GM19239 (cell line): ENCODE results near the gene GBE1.
A peak's percentile ranks its signal among the peaks of the same experiment; 100 is the strongest.

Experiments
- DNase-seq: peaks from one replicate; pipeline ENCODE4 v3.0.0; 2011; ENCODE audit warnings: low spot score; ENCODE audit not compliant: insufficient read length
- FAIRE-seq: peaks from 2 replicates; lab custom pipeline; 2011; peaks lifted over from hg19 to GRCh38; lab: Jason Lieb, UNC

The GBE1 gene

DNA sequence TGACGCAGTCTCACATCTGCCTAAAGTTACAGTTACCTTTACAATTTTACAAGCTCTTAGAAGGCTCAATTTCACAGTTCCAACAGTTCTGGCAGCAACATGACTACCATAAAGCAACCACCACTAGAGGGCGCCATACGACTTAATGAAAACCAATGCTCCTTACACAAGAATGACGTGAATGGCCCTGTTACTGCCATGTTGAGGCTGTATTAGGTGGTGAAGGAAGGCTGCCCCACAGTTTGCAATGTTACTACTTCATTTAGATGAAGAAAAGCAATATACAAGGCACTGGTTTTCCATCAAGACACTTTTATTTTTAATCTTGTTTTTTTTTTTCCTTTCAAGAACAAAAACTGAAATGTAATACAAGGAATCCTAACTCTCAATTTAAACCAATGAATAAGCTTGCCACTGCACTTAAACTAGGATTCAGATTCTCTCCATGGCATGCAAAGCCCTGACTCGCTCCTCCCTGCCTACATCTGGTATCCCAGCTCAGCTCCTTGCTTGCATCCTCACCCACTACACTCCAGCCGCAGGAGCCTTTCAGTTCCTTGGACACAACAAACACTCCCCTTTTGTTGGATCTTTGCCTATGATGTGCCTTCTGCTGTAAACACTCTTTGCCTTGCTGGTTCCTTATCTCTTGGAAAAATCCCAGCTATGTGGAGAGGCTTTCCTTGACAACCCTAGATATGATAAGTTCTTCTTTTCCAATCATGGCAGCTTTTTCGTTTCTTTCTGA is 270.7 kb downstream of the GBE1 start:
- peak; percentile 18 for DNase-seq
- peak; percentile 91 for FAIRE-seq

DNA sequence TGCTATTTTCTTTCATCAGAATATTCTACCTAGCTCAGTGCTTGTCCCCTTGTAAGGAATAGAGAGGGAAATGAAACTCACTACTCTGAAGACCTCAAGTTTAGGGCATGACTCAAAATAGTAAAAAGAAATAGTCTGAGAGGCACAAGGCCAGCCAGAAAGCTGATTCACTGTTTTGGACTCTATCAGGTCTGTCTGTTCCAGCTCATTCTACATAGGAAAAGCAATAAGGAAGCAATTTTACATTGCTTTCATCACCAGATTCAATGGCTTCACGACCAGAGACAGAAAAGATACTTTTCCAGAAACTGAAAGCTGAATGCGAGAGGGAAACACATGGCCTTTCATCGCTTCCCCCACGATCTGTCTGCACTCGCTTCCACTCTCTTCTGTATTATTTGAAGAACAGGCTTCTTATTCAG is 276.0 kb downstream of the GBE1 start:
- DNase-seq, result peak; percentile 4
- FAIRE-seq, result peak; percentile 89

DNA sequence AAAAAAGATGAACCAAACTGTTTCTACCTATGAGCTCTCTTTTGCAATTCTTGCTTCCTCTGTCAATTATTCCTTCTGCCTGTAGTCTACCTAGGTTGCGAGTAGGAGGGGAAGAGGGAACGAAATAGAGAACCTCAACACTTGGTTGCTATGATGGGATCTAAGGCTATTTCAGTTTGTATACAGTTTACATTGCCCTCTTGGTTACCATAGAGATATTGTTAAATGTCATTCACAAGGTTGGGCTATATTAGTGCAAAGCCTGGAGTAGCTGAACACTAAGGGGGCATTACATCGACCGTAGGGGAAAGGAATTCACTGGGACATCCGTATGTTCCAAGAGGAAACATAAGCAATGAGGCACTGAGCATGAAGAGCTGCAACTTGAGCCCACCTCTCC is 276.9 kb downstream of the GBE1 start:
- DNase-seq, result no peak
- FAIRE-seq, result no peak

DNA sequence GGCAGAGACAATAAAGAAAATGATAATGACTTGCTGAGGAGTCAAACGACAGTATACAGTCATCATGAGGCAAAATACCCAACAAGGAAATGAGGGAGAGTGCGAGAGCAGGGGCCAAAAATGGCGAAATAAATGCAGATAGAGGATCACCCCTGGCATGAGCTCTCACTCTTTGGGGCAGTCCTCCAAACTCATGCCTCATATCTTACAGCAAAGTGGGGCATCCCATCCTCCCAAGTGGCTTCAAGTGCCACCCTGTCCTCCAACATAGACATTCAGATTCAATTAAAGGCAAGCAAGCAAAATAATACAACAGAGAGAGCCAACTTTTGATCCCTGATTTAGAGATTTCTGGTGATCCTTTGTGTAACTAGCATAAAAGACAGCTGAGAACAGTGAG is 278.4 kb downstream of the GBE1 start:
- FAIRE-seq (no peak), DNase-seq (no peak)

DNA sequence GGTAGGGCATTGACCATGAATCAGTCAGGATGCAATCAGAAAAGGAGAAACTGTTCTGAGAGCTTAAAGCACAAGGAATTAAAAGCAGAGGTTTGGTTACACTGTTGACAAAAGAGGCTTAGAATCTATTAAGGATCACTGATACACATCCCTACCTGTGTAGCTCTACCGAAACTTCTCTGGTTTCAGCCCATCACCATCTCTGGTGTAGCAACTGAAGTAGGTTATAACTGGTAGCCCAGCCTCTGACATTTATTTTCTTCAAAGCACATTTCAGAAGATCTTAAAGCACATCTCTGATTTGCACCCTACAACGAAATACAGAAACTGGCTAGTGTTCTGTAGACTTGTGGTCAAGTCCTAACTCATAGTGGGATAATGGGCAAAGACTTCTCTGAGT is 283.7 kb downstream of the GBE1 start:
- no peak for FAIRE-seq
- no peak for DNase-seq

DNA sequence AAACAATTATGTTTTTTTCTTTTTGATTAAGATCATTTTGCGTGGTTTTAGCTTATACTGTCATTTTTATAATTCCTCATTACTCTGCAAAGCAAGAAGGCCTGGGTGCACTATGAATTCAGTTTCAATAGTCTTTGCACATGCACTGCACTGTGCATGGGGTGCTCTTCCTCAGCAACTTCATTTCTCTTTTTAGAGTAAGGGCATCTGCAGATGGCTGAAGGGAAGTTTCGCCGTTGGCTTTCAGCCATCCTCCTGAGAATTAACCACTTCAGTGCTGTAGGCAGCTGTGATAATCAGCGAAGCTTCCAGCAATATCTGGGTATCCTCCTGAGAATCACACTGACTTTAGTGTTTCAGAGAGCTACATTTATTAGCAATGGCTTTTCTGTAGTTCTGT is 284.8 kb downstream of the GBE1 start:
- DNase-seq (no peak), FAIRE-seq (no peak)

DNA sequence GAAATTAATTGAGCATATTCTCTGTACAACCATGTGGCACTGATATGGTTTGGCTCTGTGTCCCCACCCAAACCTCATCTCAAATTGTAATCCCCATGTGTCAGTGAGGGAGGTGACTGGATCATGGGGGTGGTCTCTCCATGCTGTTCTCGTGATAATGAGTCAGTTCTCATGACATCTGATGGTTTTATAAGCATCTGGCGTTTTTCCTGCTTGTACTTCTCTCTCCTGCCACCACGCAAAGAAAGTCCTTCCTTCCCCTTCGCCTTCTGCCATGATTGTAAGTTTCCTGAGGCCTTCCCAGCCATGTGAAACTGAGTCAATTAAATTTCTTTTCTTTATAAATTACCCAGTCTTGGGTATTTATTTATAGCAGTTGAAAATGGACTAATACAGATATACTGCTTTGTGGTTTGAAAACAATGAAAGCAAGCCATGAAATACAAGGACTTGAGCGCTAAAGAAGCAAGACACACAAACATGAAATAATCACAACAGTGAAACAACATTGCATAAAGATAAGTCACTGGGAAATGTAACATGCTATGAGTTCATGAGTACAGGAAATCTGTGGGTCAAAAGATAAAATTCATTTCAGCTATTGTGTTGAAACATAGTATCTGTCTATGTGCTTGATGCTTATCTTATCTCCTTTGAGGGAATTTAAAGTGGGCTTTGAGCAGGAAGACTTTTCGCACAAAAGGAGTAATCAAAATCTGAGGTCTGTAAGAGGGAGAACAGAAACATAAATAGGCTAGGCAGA is 288.7 kb downstream of the GBE1 start:
- FAIRE-seq (no peak), DNase-seq (no peak)

DNA sequence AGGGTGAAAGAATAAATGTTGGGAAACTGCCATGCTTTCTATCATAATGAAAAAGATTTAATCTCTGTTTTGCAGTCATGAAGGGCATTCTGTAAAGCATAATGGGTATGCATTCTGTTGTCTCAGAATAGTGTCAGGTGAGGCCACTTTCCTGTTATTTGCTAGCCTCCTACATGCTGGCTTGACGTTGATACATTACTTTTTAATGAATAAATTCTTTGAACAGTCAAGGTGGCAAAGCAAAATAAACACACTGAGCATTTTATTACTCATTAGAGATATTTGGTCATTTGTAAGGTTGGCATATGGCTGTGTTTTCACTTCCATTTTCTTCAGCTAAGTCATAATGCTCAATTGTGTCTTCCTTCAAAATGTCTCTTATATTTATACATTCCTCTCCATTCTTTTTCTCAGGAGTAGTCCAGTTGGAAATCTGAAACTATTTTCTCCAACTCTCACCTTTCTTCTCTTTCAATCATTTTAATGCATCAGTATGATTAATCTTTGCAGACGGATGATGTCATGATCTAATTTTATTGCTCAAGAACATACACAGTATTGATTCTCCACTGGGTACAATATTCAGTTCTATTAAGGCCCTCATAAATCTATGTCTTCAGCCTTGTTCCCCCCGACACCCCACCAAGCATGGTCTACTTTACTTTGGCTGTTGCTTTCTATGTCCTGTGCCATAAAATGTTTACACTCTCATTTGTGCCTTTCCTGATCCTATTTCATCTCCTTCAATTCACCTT is 290.7 kb downstream of the GBE1 start:
- FAIRE-seq (no peak), DNase-seq (no peak)

DNA sequence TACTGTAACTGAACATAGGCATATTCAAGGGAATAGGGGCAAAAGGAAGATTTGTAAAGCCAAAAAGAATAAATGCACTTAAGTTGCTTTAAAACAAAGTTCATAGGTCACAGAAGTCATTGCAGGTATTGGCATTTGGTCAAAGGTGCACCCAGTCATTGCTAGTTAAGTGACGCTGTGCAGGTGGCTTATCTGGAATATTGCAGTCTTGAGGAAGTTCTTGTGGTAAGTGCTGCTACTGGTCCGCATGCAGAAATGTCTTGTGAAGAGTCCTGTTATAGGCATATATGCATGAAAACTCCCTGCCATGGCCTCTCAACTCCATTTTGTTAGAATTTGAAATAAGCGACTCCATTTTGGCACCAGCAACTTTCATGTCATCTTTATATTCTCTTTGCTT is 293.1 kb downstream of the GBE1 start:
- FAIRE-seq, result no peak

DNA sequence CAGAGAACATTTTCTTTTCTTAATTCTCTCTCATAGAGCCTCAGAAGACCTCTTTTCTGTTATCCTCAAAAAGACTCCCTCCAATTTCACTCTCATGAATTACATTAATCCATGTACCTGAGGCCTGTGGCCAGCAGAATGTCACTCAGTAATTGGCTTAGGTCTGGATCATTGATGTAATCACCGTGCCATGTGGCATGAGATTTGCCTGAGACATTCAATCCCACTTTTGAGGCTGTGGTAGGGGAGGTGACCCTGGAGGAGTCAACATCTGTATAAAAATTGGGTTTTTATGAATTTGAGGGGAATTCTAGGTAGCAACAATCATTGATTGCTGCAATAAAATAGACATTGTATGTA is 295.3 kb downstream of the GBE1 start:
- no peak for FAIRE-seq
- DNase-seq, result no peak

More for the DNA sequence above, 293.1 kb downstream of the GBE1 start:
- DNase-seq, result no peak

DNA sequence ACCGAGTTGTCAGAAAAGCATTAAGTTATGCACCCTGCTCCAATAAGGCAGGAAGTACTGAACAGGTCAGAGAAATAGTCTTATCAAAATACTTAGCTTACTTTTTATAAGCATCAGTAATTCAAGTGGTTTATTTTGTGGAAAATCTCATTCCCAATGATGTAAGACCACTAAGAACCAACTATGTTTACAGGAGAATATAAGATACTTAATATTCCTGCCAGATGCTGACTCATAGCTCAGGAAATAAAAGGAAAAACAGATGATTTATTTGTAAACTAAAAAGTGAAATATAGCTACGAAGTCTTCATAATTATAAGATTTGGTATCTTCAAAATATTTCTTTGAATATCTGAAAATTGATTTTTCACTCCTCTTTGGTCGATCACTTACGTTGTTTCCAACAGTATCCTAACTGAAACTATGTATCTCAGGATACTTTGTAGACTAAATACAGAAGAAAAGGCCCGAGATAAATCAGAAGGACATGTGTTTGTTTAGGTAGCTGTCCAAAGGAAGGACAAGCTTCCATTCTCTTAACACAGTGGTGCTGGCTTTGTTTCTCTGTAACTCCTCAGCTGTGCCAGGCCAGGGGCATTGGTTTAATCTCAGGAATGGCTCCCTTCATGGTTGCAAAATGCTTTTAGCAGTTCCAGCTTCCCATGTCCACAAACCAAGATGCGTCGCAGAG is 295.8 kb downstream of the GBE1 start:
- DNase-seq (no peak), FAIRE-seq (peak; percentile 11)

DNA sequence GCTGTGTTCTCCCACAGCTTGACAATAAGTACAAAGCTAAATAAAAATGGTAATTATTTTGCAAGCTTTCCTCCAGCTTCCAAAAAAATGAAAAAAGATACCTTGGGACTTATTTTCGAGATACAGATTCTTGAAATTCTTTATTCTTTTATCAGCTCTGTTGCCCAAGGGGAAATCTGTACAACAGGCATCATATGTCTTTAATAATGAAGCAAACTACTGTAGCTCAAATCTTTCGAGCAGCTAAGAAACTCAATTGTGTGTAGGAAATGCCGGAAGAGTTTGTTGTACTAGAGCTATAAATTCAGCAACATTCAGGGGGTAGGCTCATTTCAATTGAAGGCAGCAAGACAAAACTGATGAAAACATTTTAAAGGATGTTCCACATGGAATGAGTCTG is 297.7 kb downstream of the GBE1 start:
- DNase-seq (no peak), FAIRE-seq (no peak)

DNA sequence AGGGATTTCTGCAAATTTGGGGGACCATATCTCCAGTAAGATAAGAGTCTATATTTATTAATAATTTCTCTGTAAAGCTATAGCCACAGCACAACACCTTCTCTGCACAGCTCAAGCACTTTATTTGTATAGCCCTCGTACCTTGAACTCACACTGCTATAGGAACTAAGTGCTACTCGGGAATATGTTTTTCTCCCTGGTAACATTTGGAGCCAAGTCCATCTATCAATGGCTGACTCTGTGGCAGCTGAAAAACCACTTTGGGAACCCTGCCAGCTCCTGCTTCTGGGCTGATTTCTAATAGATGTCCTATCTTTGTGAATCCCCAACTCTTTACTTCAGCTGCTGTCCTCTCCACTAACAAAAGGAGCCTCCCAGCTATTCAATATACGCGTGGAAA is 298.5 kb downstream of the GBE1 start:
- no peak for FAIRE-seq

DNA sequence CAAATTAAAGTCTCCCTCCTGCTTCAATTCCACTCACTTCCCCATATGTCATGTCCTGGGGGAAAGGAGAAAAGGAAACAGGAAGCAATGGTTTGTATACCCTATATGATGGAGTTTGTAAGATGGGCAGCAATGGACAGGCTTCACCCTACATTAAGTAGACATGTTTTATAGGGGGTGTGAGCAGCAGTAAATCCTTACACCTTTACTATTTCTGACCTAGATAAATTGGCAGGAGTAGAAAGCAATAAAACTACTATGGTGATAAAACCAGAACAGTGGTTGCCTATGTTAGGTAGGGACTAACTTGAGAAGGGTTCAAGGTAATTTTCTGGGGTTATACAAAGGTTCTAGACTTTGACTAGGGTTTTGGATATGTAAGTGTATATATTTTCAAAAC is 301.7 kb downstream of the GBE1 start:
- no peak for FAIRE-seq
- DNase-seq, result no peak

More for the DNA sequence above, 298.5 kb downstream of the GBE1 start:
- DNase-seq, result no peak

DNA sequence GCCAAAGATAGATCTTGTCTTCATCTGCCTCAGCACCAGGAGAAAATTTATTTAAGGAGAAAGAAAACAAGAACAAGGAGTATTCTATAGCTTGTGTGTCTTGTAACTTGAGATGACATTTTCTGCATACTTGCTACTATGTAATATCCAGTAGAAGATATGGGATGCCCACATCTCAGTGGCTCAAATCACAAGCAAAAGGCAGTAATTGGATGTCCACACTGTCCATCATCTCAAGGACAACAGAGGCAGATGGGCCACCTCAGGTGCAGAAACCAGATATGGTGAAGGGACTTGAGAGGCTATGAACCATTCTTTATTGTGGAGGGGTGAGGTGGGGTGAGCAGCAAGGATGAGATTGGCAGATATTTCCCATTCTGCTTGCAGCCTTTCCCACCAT is 309.0 kb downstream of the GBE1 start:
- DNase-seq (no peak), FAIRE-seq (no peak)

DNA sequence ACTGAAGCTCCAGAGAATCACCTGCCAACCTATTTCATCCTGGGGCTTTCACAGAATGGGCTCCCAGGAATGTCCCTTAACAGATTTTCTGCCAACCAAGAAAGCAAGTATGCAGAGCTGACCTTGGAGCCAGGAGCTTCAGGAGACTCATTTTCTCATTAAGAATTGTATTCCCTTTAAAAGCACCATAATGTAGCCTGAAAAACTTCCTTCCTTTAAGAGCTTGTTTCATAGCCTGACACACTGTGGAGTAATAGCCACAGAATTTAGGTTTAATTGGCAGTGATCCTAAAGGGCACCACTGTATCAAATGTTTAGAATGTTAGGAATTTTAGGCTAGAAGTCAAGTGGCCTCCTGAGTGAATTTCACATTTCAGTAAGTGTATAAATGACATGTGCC is 309.8 kb downstream of the GBE1 start:
- DNase-seq, result no peak
- FAIRE-seq, result no peak

DNA sequence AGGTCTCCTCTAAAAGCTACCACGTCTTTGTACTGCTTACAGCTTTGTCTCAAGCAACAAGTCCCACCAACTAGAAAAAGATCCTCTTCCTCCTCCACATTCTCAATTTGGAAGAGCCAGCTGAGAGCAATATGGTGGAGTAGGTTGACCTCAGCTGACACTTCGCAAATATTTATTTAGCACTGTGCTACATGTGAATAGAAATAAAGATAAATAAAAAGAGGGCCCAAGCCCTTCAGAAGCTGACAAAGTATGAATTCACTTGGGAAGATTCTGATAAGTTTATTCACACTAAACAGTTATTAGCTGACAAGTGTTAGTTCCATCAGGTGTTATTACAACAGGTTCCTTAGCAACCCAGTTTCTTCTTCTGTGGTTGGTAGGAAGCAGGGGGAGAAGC is 310.3 kb downstream of the GBE1 start:
- FAIRE-seq (no peak), DNase-seq (no peak)

DNA sequence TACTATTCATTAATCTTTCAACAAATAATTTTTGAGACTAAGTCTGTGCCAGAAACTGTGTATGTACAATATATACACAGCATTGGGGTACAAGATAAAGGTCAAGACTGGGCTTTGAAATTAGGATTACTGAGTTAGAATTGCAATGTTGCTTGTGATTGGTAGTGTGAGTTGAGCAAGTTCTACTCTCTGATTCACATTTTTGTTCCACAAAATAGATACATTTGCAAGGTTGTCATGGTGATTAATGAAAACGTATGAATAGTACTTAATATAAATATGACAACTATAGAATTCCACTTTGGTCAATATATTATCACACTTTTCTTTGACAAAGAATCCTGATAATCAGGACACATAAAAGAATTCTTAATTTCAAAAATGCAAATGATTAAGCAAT is 314.6 kb downstream of the GBE1 start:
- FAIRE-seq, result no peak
- no peak for DNase-seq

DNA sequence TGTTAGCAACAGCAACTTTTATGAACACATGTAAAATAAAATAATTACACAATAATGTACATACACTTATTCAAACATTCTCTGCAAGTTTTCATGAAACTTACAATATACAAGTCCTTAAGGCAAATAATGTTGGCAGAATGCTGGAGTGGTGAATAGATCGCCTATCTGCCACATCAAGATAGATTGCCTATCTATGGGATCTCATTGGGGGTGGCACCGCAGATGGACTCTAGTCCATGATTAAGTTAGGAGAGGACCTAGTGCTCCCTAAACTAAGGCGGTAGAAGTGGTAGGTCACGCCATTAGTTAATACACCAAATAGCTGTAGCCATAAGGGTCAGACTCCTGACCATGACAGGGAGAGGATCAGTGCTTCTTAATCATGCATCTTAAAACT is 315.7 kb downstream of the GBE1 start:
- no peak for DNase-seq
- no peak for FAIRE-seq

DNA sequence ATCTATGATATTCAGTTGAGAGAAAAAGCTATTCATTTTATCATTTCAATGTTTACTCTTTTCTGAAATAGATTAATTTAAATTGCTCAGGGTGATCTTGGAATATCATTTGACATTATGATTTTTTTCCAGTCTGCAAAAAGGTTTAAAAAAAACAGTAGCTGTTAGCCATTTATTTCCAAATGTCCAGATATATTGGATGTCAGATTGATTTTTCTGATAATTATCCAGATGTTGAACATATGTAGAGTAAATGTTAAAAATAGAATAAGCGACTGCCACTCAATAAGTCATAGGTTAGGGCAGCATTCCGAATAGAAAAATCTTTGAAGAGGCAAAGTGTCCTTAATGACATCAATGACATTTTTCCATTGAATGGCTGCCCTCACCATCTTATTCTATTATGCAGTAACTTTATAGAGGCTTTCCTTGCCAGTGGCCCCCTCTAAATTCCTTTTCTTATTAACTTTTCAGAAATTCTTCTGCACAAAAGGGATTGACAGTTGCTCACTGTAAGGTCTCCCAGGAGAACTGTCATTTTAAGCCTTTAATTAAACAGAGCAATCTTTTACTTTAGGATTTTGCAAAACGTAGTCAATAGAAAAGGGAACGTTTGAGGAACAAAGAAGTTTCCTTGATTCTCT is 316.5 kb downstream of the GBE1 start:
- FAIRE-seq, result no peak

More for the DNA sequence above, 316.5 kb downstream of the GBE1 start:
- no peak for DNase-seq
